Stimulated activated CD8-positive, alpha-beta memory T cell treated with anti-CD3 and anti-CD28 coated beads, Interleukin-7, amount 100 ng/mL, for 4 hours (primary cell): ENCODE data around the gene HIP1.
A peak's percentile ranks its signal among the peaks of the same experiment; 100 is the strongest.
"Not testable (repeated sequence)": the region's sequence is repeated elsewhere in the genome, so short reads cannot be mapped to it uniquely, and the experiment has no call there.

Experiments used
- DNase-seq, 2 donors: peaks; one replicate each; pipeline ENCODE4 v3.0.0-alpha.2; 2020; ENCODE audit warnings: low read depth in 2 of 2

HIP1 gene

GRCh38 chr7:75738604-75738974, at the start of gene HIP1:
HIP1 (minus strand) TSS chr7:75738941; CDS start chr7:75738920, 21 bp downstream.
- no peak for DNase-seq

DNA sequence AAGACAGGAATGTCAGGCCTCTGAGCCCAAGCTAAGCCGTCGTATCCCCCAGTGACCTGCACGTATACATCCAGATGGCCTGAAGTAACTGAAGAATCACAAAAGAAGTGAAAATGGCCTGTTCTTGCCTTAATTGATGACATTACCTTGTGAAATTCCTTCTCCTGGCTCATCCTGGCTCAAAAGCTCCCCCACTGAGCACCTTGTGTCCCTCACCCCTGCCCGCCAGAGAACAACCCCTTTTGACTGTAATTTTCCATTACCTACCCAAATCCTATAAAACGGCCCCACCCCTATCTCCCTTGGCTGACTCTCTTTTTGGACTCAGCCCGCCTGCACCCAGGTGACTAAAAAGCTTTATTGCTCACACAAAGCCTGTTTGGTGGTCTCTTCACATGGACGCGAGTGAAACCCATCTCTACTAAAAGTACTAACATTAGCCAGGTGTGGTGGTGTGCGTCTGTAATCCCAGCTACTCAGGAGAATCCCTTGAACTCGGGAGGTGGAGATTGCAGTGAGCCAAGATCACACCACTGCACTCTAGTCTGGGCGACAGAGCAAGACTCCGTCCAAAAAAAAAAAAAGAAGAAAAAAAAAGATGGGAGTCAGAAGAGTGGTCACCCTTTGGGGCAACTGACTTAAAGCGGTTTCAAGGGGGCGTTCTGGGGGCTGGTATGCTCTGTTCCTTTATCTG, 49.6 kb upstream of the HIP1 start:
- not testable (repeated sequence) for DNase-seq

GRCh38 chr7:75783058-75783457, 44.3 kb upstream of the HIP1 start:
- not testable (repeated sequence) for DNase-seq

GRCh38 chr7:75780647-75781273, 42.0 kb upstream of the HIP1 start:
- not testable (repeated sequence) for DNase-seq

DNA sequence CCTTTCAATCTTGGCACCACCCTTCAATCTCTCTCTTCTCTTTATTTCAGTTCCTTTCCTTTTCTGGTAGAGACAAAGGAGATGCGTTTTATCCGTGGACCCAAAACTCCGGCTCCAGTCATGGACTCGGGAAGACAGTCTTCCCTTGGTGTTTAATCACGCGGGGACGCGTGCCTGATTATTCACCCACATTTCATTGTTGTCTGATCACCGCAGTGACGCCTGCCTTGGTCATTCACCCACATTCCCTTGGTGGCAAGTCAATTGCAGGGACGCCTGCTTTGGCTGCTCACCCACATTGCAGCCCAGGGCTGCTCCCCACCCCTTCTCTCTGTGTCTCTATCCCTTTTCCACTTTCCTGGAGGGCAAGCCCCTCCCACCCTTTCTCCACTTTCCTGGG, 40.8 kb upstream of the HIP1 start:
- not testable (repeated sequence) for DNase-seq

- DNase-seq = not testable (repeated sequence)
Observed at GRCh38 chr7:75779035-75779434, 40.3 kb upstream of the HIP1 start.

DNA sequence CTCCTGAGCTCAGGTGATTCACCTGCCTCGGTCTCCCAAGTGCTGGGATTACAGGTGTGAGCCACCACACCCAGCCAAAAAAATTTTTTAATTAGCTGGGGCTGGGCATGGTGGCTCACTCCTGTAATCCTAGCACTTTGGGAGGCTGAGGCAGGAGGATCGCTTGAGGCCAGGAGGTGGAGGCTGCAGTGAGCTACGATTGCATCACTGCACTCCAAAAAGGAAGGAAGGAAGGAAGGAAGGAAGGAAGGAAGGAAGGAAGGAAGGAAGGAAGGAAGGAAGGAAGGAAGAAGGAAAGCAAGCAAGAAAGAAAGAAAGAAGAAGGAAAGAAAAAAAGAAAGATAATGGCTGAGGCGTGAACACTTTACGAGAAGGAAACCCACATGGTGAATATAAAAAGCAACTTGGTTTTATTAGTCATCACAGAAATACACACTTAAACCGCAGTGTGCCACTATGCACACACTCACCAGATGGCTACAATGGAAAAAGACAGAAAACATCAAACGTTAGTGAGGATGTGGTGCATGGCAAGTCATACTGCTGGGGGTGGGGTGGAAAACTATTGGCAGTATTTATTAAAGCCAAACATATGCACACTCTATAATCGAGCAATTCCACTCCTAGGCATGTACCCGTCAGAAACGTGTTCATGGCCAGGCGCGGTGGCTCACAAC, 37.7 kb upstream of the HIP1 start:
- DNase-seq = peak; percentile 49 to 60

DNA sequence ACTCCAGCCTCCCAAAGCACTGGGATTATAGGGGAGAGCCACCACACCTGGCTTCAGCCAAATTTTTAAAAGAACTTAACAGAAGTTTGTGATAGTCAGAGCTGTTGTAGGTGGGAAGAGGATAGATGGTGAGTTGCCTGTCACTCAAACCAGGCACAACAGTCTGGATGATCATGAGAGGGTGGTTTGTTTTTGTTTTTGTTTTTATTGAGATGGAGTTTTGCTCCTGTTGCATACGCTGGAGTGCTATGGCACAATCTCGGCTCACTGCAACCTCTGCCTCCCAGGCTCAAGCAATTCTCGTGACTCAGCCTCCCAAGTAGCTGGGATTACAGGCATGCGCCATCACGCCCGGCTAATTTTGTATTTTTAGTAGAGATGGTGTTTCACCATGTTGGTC, 35.2 kb upstream of the HIP1 start:
- DNase-seq = not testable (repeated sequence)

DNA sequence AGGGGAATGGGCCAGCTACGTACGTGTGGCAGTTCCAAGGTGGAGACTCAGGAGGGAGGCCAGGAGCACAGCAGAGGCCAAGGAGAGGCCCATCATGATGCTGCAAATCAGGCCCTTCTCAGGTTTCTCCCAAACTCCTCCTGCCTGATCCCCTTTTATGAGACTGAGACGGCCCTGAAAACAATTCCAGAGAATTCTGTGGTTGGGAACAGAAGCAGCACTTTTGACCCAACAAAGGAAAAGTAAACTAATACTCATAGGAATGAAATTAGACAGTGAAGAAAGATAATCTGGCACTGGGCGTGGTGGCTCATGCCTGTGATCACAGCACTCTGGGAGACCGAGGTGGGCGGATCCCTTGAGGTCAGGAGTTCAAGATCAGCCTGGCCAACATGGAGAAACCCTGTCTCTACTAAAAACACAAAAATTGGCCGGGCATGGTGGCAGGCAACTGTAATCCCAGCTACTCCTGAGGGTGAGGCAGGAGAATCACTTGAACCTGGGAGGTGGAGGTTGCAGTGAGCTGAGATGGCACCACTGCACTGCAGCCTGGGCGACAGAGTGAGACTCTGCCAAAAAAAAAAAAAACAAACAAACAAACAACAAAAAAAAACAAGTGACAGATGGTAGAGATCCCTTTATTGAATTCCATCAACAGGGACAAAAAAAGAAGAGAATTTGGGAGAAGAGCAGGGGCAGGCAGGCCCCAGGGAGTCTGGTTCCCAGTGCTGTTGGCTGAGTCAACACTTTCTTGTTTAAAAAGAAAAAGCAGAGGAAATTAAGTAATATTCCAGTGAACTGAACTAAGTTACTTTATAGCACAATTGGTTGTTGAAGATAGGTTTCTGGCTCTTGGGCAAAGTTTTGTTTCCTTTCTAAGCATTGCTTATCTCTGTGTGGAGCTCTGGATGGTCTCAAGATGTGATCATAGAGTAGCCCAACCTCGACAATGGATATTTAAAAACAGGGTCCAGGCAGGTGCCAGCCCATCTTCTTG, 33.6 kb upstream of the HIP1 start, which contains the start of gene CCL26:
Gene CCL26 (minus strand): TSS at position 131 of the 997 bp plus-strand sequence. CDS start 35 bp downstream, at position 96.
- no peak for DNase-seq

GRCh38 chr7:75771224-75771623, 32.5 kb upstream of the HIP1 start:
- no peak for DNase-seq

DNA sequence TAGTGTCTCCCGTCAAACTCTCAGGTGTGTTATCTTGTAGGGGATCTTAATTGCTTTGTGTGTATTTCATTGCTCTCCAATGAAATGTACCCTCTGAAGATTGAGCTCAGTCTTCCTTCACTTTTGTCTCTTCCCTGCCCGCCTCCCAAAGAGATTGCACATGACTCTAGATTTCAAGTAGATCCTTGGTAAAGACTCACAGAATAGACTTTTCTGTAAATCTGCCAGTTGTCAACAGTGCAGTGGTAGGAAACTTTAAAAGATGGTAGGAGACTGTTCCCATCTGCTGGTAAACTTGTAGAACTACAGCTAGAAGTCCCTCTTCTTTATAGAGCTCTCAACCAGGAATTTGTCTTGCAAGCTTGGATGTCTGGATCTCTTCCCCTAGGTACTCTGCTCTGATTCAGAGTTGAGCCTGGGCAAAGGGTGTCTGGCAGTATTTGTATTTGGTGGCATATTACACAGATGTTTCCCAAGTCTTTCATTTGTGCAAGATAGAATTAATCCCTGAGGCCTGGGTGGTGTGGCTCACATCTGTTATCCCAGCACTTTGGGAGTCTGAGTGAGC, 23.7 kb upstream of the HIP1 start:
- DNase-seq = no peak

DNA sequence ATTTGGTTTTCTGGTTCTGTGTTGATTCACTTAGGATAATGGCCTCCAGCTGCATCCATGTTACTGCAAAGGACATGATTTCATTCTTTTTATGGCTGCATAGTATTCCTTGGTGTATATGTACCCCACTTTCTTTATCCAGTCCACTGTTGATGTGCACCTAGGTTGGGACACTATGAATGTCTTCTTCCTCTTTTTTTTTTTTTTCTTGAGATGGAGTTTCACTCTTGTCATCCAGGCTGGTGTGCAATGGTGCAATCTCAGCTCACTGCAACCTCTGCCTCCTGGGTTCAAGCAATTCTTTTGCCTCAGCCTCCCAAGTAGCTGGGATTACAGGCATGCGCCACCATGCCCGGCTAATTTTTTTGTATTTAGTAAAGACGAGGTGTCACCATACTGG, 23.1 kb upstream of the HIP1 start:
- DNase-seq = not testable (repeated sequence)

GRCh38 chr7:75758491-75758890, 19.8 kb upstream of the HIP1 start:
- DNase-seq = no peak

DNA sequence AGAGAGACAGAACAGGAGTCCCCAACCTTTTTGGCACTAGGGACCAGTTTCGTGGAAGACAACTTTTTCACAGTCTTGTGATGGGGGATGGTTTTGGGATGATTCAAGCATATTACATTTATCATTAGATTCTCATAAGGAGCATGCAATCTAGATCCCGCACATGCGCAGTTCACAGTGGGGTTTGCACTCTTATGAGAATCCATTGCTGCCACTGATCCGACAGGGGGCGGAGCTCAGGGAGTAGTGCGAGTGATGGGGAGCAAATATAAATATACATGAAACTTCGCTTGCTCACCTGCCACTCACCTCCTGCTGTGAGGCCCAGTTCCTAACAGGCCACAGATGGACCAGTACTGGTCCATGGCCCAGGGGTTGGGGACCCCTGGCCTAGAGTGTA, 19.1 kb upstream of the HIP1 start:
- DNase-seq = no peak

GRCh38 chr7:75756991-75757676, 18.4 kb upstream of the HIP1 start:
- no peak for DNase-seq

- no peak for DNase-seq
Observed at GRCh38 chr7:75756206-75756990, 17.7 kb upstream of the HIP1 start.

GRCh38 chr7:75743455-75743859, 4.7 kb upstream of the HIP1 start:
- DNase-seq = no peak

- no peak for DNase-seq
Observed at GRCh38 chr7:75740846-75741497, 2.2 kb upstream of the HIP1 start.
